Stimulated activated CD4-positive, alpha-beta T cell treated with anti-CD3 and anti-CD28 coated beads, Interleukin-12 subunit alpha, Interleukin-12 subunit beta, amount 100 ng/mL, for 48 hours (primary cell): ENCODE results near the gene DXO.
"Not testable (repeated sequence)": the region's sequence is repeated elsewhere in the genome, so short reads cannot be mapped to it uniquely, and the experiment has no call there.

Experiments used
- DNase-seq, 3 donors: peaks; one replicate each; pipeline ENCODE4 v3.0.0-alpha.2; 2020; ENCODE audit warnings: low read depth in 2 of 3, low spot score in 1 of 3

The DXO gene

GRCh38 chr6:31980195-31980876 lies 8.4 kb upstream of the DXO start:
- DNase-seq = not testable (repeated sequence)

DNA sequence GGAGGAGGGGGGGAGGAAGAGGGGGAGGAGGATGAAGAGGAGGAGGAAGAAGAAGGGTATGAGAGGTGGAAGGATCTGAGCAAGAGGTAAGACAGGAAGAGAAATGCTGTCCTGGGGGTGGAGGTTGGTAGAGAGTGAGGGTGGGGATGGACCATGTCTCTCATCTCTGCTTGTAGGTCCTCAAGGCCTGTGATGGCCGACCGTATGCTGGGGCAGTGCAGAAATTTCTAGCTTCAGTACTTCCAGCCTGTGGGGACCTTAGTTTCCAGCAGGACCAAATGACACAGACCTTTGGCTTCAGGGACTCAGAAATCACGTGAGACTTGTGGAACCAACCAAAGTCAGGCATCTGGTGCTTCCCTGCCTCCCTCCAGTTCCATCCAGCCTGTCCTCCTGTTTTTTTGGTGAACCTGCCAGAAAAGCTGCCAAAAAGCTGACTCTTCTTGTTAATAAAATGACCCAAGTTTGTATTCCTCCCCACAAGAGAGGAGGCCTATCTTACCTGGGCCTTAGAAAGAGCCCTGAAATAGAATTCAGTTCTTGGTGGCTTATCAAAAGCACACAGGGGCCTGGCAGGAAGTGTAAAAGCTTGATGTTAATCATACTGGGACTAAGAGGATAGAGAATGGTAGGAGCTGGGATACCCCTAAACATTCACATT lies 7.4 kb upstream of the DXO start:
- no peak for DNase-seq

DNA sequence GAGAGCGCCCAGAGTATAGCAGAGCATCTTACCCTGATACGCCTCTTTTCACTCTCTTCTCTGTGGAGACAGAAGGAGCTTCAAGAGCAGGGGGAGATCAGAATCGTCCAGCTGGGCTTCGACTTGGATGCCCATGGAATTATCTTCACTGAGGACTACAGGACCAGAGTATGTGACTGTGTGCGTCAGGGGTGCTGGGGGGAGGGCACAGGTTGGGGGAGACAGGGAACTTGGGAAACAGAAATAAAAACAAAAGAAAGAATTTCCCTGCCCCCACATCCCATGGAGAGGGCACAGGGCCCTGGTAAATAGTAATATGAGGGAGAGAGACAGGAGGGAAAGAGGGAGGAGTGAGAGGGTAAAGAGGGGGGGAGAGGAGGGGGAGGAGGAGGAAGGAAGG lies 6.9 kb upstream of the DXO start:
- no peak for DNase-seq

DNA sequence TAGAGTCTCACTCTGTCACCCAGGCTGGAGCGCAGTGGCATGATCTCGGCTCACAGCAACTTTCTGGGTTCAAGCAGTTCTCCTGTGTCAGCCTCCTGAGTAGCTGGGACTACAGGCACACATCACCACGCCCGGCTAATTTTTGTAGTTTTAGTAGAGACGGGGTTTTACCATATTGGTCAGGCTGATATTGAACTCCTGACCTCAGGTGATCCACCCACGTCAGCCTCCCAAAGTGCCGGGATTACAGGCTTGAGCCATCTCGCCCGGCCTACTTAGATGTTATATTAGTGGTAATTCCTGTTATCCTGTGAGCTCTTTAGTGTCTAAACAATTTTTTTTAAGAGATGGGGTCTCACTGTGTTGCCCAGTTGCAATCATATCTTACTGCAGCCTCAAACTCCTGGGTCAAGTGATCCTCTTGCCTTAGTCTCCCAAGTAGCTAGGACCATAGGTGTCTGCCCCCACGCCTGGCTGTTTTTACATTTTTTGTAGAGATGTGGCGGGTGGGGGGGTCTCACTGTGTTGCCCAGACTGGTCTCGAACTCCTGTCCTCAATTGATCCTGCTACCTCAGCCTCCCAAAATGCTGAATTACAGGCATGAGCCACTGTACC lies 6.0 kb upstream of the DXO start:
- no peak for DNase-seq

- not testable (repeated sequence) for DNase-seq
Measured at GRCh38 chr6:31976065-31976464, 4.1 kb upstream of the DXO start.

- DNase-seq = no peak
Measured at GRCh38 chr6:31972709-31973350, 892 bp upstream of the DXO start.

GRCh38 chr6:31971279-31971992 lies 502 bp downstream of the DXO start:
- DNase-seq = no peak

GRCh38 chr6:31970604-31971271 lies 1.2 kb downstream of the DXO start:
- no peak for DNase-seq

- DNase-seq = no peak
Measured at GRCh38 chr6:31969712-31970603, 2.0 kb downstream of the DXO start.

- no peak for DNase-seq
Measured at GRCh38 chr6:31968791-31969711, 2.9 kb downstream of the DXO start.

DNA sequence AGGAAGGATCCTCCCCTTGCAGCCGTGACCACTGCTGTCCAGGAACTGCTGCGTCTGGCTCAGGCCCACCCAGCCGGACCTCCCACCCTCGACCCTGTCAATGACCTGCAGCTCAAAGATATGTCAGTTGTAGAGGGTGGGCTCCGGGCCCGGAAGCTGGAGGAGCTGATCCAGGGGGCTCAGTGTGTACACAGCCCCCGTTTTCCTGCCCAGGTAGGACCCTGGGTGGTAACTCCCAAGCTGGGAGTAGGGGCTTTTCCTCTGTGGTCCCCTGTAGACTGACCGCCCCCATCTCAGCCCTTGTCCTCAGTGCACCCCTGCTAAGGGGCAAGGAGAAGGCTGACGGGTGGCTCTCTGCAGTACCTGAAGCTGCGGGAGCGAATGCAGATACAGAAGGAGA lies 3.6 kb downstream of the DXO start:
- no peak for DNase-seq

GRCh38 chr6:31967926-31968320 lies 4.0 kb downstream of the DXO start:
- DNase-seq = no peak

GRCh38 chr6:31966997-31967925 lies 4.7 kb downstream of the DXO start:
- no peak for DNase-seq

DNA sequence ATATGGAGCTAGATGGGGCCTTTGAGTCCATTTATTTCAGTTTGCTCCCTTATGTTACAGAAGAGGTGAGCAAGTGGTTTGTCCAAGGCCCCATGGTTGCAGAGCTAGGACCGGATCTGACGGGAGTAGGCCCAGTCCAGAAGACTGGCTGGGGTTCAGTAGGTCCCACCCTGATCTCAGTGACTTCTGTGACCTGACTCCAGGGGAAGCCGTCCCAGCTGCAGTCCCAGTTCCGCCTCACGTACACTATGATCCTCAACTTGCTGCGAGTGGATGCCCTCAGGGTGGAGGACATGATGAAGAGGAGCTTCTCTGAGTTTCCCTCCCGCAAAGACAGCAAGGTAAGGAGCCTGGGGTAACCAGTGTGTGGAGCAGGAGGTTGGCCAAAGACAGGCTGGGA lies 5.4 kb downstream of the DXO start:
- no peak for DNase-seq

DNA sequence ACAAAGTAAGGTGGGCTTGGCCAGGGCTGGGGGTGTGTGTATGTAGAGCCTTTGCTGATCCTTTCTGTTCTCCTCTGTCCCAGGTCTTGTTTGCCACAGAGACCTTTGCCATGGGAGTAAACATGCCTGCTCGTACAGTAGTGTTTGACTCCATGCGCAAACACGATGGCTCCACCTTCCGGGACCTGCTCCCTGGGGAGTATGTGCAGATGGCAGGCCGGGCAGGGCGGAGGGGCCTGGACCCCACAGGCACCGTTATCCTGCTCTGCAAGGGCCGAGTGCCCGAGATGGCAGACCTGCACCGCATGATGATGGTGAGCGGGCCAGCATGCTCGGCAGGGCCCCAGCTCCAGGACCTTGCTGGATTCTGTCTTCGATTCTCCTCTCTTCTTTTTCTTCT lies 6.2 kb downstream of the DXO start:
- no peak for DNase-seq

DNA sequence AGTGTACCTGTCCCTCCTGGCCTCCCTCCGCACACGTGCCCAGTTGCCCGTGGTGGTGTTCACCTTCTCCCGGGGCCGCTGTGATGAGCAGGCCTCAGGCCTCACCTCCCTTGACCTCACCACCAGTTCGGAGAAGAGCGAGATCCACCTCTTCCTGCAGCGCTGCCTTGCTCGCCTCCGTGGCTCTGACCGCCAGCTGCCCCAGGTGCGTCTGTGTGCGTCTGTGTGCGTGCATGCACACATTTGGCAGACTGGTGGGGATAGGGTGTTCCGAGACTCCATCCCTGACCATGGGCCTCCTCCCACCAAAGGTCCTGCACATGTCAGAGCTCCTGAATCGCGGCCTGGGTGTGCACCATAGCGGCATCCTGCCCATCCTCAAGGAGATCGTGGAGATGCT lies 8.0 kb downstream of the DXO start:
- no peak for DNase-seq

- DNase-seq = no peak
Measured at GRCh38 chr6:31961616-31962015, 10.3 kb downstream of the DXO start.
